CD14-positive monocyte (primary cell): Measurements from ENCODE around the gene MRPS18A. TPM values are rescaled to one million over a fixed set of nuclear protein-coding genes. Genes with fewer than 3 reads are reported as not detected.
A peak's percentile ranks its signal among the peaks of the same experiment; 100 is the strongest.

Source experiments
- DNase-seq, 3 donors: peaks; one replicate each; pipeline ENCODE4 v3.0.0-alpha.2; 2011 to 2022
- H2AFZ ChIP-seq: 2 replicates; pipeline ENCODE4 v1.6.0; 2012; ENCODE audit warnings: mild to moderate bottlenecking, low read depth, low read length, inconsistent platforms; ENCODE audit not compliant: insufficient read depth, poor library complexity, severe bottlenecking
- H3K27ac ChIP-seq, 2 donors: 1 replicate in 1 of 2; 2 replicates in 1 of 2; pipeline ENCODE4 v1.5.1; 2012 to 2013; ENCODE audit warnings: low read length in 2 of 2, control low read depth in 1 of 2, inconsistent platforms in 1 of 2, low read depth in 1 of 2, mild to moderate bottlenecking in 1 of 2
- H3K27me3 ChIP-seq, 2 donors: one replicate each; pipeline versions ENCODE4 v1.6.0 to v1.6.1; 2011 to 2013; ENCODE audit warnings: low read length in 2 of 2; ENCODE audit not compliant: control insufficient read depth in 2 of 2, insufficient read depth in 2 of 2
- H3K36me3 ChIP-seq, 2 donors: replicated peaks in 1 of 2; 1 replicate in 1 of 2; 2 replicates in 1 of 2; pipeline versions ENCODE4 v1.5.1 to v1.6.1; 2012 to 2013; ENCODE audit warnings: low read length in 2 of 2, control low read depth in 1 of 2, inconsistent platforms in 1 of 2, mild to moderate bottlenecking in 1 of 2; ENCODE audit not compliant: insufficient read depth in 2 of 2, control insufficient read depth in 1 of 2
- H3K4me1 ChIP-seq, 2 donors: 1 replicate in 1 of 2; 2 replicates in 1 of 2; pipeline versions ENCODE4 v1.5.1 to v1.6.1; 2012 to 2013; ENCODE audit warnings: low read length in 2 of 2, control low read depth in 1 of 2, inconsistent platforms in 1 of 2, mild to moderate bottlenecking in 1 of 2, moderate library complexity in 1 of 2; ENCODE audit not compliant: insufficient read depth in 2 of 2, control insufficient read depth in 1 of 2
- H3K4me2 ChIP-seq: replicated peaks from 2 replicates; pipeline ENCODE3; 2012; ENCODE audit warnings: low read length, moderate library complexity, mild to moderate bottlenecking; ENCODE audit not compliant: poor library complexity, severe bottlenecking; ENCODE audit errors: extremely low read depth
- H3K4me3 ChIP-seq, 3 experiments: fragments of 200-600 bp in 1 of 3; sonication (generic) in 1 of 3; replicated peaks in 1 of 3; 1 replicate in 2 of 3; 2 replicates in 1 of 3; pipeline ENCODE4 v1.5.1; 2011 to 2013; ENCODE audit warnings: low read length in 3 of 3, mild to moderate bottlenecking in 3 of 3, control low read depth in 2 of 3, low read depth in 2 of 3, inconsistent platforms in 1 of 3, moderate library complexity in 1 of 3
- H3K79me2 ChIP-seq: 2 replicates; pipeline ENCODE4 v1.6.0; 2012; ENCODE audit warnings: mild to moderate bottlenecking, control low read depth, inconsistent platforms, low read length, moderate library complexity; ENCODE audit not compliant: insufficient read depth
- H3K9ac ChIP-seq: 2 replicates; pipeline ENCODE4 v1.6.0; 2017; ENCODE audit warnings: low read length, mild to moderate bottlenecking; ENCODE audit not compliant: insufficient read depth, poor library complexity, severe bottlenecking
- H3K9me3 ChIP-seq, 2 donors: replicated peaks in 1 of 2; 1 replicate in 1 of 2; 2 replicates in 1 of 2; pipeline versions ENCODE4 v1.5.1 to v1.6.1; 2012 to 2013; ENCODE audit warnings: low read length in 2 of 2, control low read depth in 1 of 2; ENCODE audit not compliant: control insufficient read depth in 1 of 2, insufficient read depth in 1 of 2
- H4K20me1 ChIP-seq: 2 replicates; pipeline ENCODE4 v1.6.0; 2012; ENCODE audit warnings: mild to moderate bottlenecking, low read length, control low read depth, moderate library complexity; ENCODE audit not compliant: insufficient read depth
- H3K27ac Mint-ChIP-seq, 7 donors: one replicate each; pipeline ENCODE4 v1.8.0; 2020; ENCODE audit warnings: mild to moderate bottlenecking in 7 of 7, mixed read lengths in 7 of 7, moderate library complexity in 6 of 7, inconsistent platforms in 2 of 7
- H3K27me3 Mint-ChIP-seq, 3 donors: one replicate each; pipeline ENCODE4 v1.8.0; 2021 to 2022; ENCODE audit warnings: low read depth in 3 of 3, mild to moderate bottlenecking in 3 of 3, mixed read lengths in 3 of 3, moderate library complexity in 3 of 3, inconsistent platforms in 1 of 3
- H3K36me3 Mint-ChIP-seq, 2 donors: one replicate each; pipeline ENCODE4 v1.8.0; 2020; ENCODE audit warnings: mixed read lengths in 2 of 2, inconsistent platforms in 1 of 2, mild to moderate bottlenecking in 1 of 2
- H3K4me1 Mint-ChIP-seq: one replicate; pipeline ENCODE4 v1.8.0; 2020; ENCODE audit warnings: mild to moderate bottlenecking, mixed read lengths
- H3K4me3 Mint-ChIP-seq, 2 donors: one replicate each; pipeline ENCODE4 v1.8.0; 2020; ENCODE audit warnings: mild to moderate bottlenecking in 2 of 2, mixed read lengths in 2 of 2, moderate library complexity in 1 of 2
- H3K9me3 Mint-ChIP-seq, 7 donors: one replicate each; pipeline ENCODE4 v1.8.0; 2020 to 2022; ENCODE audit warnings: mixed read lengths in 7 of 7, mild to moderate bottlenecking in 6 of 7, moderate library complexity in 6 of 7, inconsistent platforms in 2 of 7
- WGBS: methylation state at CpG from one replicate; pipeline ENCODE4 v1.1.5; 2013; ENCODE audit warnings: missing lambda C conversion rate; ENCODE audit not compliant: insufficient coverage; 5-methylcytosine and 5-hydroxymethylcytosine counted together
- intact Hi-C, 2 donors: fragments of 100-400 bp; cut with micrococcal nuclease; formaldehyde crosslinking; loops; one replicate each; pipeline versions ENCODE4 v1.15.0 to v1.15.1; 2023
- polyA plus RNA-seq, 3 donors: library from polyadenylated mRNA; depleted of rRNA in 1 of 3; unstranded in 2 of 3; stranded (reverse) in 1 of 3; fragments of 300-500 nt in 2 of 3; fragments of >200 nt in 1 of 3; fragmentation: Illumina TruSeq in 2 of 3; gene quantifications; 1 replicate in 2 of 3; 2 replicates in 1 of 3; pipeline ENCODE4 v1.2.3, GENCODE V29; 2012 to 2021
- TF ChIP-seq, protein P1 (sequence below): fragments of 200-600 bp; IDR thresholded peaks from one replicate; pipeline ENCODE4 v1.8.0; 2022; ENCODE audit warnings: antibody characterized with exemption, mild to moderate bottlenecking

Gene MRPS18A
- polyA plus RNA-seq, 3 donors, result 17.3 to 45.3 (median 41.4) TPM

DNA sequence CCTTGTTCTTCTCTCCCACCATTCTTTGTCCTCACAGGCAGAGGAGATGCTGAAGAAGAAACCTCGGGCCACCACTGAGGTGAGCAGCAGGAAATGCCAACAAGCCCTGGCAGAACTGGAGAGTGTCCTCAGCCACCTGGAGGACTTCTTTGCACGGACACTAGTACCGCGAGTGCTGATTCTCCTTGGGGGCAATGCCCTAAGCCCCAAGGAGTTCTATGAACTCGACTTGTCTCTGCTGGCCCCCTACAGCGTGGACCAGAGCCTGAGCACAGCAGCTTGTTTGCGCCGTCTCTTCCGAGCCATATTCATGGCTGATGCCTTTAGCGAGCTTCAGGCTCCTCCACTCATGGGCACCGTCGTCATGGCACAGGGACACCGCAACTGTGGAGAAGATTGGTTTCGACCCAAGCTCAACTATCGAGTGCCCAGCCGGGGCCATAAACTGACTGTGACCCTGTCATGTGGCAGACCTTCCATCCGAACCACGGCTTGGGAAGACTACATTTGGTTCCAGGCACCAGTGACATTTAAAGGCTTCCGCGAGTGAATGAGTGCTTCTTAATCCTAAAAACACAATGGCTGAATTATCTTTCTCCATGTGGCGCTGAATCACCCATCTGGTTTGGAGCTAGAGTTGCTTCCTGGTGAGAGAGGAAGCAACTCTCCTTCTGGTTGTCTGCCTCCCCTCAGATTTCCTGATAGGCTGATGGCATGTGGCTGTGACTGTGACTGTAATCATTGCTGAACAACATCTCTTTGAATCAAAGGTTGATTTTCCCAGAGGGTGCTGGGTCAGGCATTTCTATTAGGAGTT, 47.4 kb downstream of the MRPS18A start:
- 95% methylated on average over 18 of the region's 21 CpGs for WGBS

DNA sequence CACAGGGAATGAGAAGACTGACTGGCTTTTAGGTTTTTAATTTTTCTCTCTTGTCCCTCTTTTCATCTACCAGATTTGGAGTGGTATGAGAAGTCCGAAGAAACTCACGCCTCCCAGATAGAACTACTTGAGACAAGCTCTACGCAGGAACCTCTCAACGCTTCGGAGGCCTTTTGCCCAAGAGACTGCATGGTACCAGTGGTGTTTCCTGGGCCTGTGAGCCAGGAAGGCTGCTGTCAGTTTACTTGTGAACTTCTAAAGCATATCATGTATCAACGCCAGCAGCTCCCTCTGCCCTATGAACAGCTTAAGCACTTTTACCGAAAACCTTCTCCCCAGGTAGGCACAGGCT, 51.3 kb downstream of the MRPS18A start:
- intact Hi-C loops, result no loop called here
- peaks cover 0 to 2% (median 0%) of the 10 kb centered on the region in 3 donors for H3K27me3 Mint-ChIP-seq

More for the DNA sequence above, 47.4 kb downstream of the MRPS18A start:
- H3K4me1 ChIP-seq, result peaks cover 23 to 32% of the 10 kb centered on the region in 2 donors
- H4K20me1 ChIP-seq, result peaks cover 48% of the 10 kb centered on the region
- H3K4me1 Mint-ChIP-seq, result peaks cover 48% of the 10 kb centered on the region
- H3K9ac ChIP-seq, result no peak overlapping the region
- no peak overlapping the region for H3K4me2 ChIP-seq
- peaks cover 60% of the 10 kb centered on the region for H3K79me2 ChIP-seq
- no peak overlapping the region for H3K27ac ChIP-seq
- no peaks in the 10 kb centered on the region for H3K27me3 ChIP-seq
- H3K36me3 Mint-ChIP-seq, result peaks cover 31 to 57% of the 10 kb centered on the region in 2 donors
- TF ChIP-seq, protein P1, sequence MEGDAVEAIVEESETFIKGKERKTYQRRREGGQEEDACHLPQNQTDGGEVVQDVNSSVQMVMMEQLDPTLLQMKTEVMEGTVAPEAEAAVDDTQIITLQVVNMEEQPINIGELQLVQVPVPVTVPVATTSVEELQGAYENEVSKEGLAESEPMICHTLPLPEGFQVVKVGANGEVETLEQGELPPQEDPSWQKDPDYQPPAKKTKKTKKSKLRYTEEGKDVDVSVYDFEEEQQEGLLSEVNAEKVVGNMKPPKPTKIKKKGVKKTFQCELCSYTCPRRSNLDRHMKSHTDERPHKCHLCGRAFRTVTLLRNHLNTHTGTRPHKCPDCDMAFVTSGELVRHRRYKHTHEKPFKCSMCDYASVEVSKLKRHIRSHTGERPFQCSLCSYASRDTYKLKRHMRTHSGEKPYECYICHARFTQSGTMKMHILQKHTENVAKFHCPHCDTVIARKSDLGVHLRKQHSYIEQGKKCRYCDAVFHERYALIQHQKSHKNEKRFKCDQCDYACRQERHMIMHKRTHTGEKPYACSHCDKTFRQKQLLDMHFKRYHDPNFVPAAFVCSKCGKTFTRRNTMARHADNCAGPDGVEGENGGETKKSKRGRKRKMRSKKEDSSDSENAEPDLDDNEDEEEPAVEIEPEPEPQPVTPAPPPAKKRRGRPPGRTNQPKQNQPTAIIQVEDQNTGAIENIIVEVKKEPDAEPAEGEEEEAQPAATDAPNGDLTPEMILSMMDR, result no peak
- H3K36me3 ChIP-seq, result peaks cover 29 to 43% of the 10 kb centered on the region in 2 donors
- H3K27me3 Mint-ChIP-seq, result no peaks in the 10 kb centered on the region
- H3K4me3 Mint-ChIP-seq, result no peak overlapping the region
- peaks cover 0 to 3% (median 0%) of the 10 kb centered on the region in 7 donors for H3K9me3 Mint-ChIP-seq
- peak overlapping the region in 4 of 7 donors; percentile 20 to 60 (median 26) for H3K27ac Mint-ChIP-seq
- no peak overlapping the region for H2AFZ ChIP-seq
- no peak for DNase-seq
- intact Hi-C loops, result no loop called here
- H3K4me3 ChIP-seq, result no peak overlapping the region
- no peaks in the 10 kb centered on the region for H3K9me3 ChIP-seq

More for the DNA sequence above, 51.3 kb downstream of the MRPS18A start:
- Histone ChIP-seq H3K4me3 (peak overlapping the region; percentile 65 to 98 (median 77)), H3K9me3 (no peaks in the 10 kb centered on the region), H3K4me2 (peak overlapping the region; percentile 86), H3K27me3 (no peaks in the 10 kb centered on the region), H3K9ac (peak overlapping the region; percentile 88), H2AFZ (peak overlapping the region; percentile 93), H3K79me2 (peaks cover 56% of the 10 kb centered on the region), H4K20me1 (peaks cover 28% of the 10 kb centered on the region), H3K4me1 (peaks cover 31 to 38% of the 10 kb centered on the region in 2 donors), H3K27ac (peak overlapping the region; percentile 67 to 95), H3K36me3 (peaks cover 21 to 29% of the 10 kb centered on the region in 2 donors)
- peaks cover 0 to 3% (median 0%) of the 10 kb centered on the region in 7 donors for H3K9me3 Mint-ChIP-seq
- peak overlapping the region; percentile 98 to 99 for H3K4me3 Mint-ChIP-seq
- peaks cover 48% of the 10 kb centered on the region for H3K4me1 Mint-ChIP-seq
- TF ChIP-seq, protein P1, result no peak
- H3K27ac Mint-ChIP-seq, result peak overlapping the region; percentile 92 to 98 (median 96)
- whole genome bisulfite sequencing, result 18% methylated on average over 3 of the region's 7 CpGs
- DNase-seq, result no peak
- peaks cover 22 to 43% of the 10 kb centered on the region in 2 donors for H3K36me3 Mint-ChIP-seq
